ENCODE measurements around the gene EDDM3A. TPM values are rescaled to one million over a fixed set of nuclear protein-coding genes. Genes with fewer than 3 reads are reported as not detected.

The EDDM3A gene
- total RNA-seq, 3 donors from 2014 or later: not detected

DNA sequence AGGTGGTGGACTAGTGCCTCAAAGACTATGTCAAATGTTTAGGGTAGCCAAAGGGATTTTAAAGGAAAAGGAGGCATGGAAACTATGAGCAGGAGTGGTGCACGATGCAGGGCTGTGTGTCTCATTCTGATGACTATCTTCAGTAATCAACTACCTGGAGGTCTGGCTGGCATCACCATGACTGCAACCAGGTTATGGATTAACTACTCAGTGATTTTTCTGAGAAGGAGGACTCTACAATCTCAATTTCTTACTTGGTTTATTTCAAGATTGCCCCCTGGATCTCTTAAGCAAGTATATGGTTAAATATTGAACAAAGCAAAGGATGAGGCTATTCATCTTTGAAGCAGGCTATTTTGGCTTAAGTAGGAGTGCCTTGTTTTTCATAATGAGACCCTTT lies 19.2 kb upstream of the EDDM3A start:
- intact Hi-C loops (cut with DNase I, micrococcal nuclease): no loop called here
- Histone ChIP-seq H3K4me3 (no peak overlapping the region), H3K36me3 (ENCODE audit: low read depth) (no peaks in the 10 kb centered on the region), H3K9me3 (no peaks in the 10 kb centered on the region), H3K4me1 (ENCODE audit: low read depth) (no peaks in the 10 kb centered on the region)
- DNase-seq (no peak), ATAC-seq (no peak)
- TF ChIP-seq CTCF (IDR thresholded peaks at IDR 0.05): no peak

DNA sequence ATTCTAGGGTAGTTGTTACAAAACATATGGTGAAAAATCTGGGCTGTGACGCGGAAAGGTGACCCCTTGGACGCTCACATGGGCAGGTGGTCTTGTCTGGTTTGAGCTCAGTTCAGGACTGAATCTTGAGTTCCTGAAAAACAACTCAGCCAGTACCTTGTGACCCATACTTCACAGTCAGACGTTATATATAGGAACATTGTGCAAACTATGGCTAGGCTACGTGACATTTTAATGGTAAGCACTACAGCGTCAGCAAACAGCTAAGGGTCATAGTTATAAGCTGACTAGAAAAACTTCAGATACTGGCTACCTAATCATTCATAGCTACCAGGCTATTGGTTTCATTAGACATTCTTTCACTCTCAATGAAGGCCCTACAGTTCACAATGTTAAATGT lies 14.8 kb upstream of the EDDM3A start:
- TF ChIP-seq CTCF (IDR thresholded peaks at IDR 0.05): no peak
- Histone ChIP-seq H3K4me3 (no peak overlapping the region), H3K9me3 (no peaks in the 10 kb centered on the region), H3K4me1 (ENCODE audit: low read depth) (no peaks in the 10 kb centered on the region), H3K36me3 (ENCODE audit: low read depth) (no peaks in the 10 kb centered on the region)
- ATAC-seq (no peak), DNase-seq (no peak)
- intact Hi-C loops (cut with DNase I, micrococcal nuclease): no loop called here

GRCh38 chr14:20732477-20732876 lies 13.2 kb upstream of the EDDM3A start:
- intact Hi-C loops (cut with DNase I, micrococcal nuclease): no loop called here
- H3K36me3 ChIP-seq (ENCODE audit: low read depth): no peaks in the 10 kb centered on the region
- ATAC-seq: no peak
- H3K4me3 ChIP-seq: no peak overlapping the region
- H3K9me3 ChIP-seq: no peaks in the 10 kb centered on the region
- DNase-seq: no peak
- TF ChIP-seq CTCF (IDR thresholded peaks at IDR 0.05): no peak
- no peaks in the 10 kb centered on the region for H3K4me1 ChIP-seq (ENCODE audit: low read depth)

DNA sequence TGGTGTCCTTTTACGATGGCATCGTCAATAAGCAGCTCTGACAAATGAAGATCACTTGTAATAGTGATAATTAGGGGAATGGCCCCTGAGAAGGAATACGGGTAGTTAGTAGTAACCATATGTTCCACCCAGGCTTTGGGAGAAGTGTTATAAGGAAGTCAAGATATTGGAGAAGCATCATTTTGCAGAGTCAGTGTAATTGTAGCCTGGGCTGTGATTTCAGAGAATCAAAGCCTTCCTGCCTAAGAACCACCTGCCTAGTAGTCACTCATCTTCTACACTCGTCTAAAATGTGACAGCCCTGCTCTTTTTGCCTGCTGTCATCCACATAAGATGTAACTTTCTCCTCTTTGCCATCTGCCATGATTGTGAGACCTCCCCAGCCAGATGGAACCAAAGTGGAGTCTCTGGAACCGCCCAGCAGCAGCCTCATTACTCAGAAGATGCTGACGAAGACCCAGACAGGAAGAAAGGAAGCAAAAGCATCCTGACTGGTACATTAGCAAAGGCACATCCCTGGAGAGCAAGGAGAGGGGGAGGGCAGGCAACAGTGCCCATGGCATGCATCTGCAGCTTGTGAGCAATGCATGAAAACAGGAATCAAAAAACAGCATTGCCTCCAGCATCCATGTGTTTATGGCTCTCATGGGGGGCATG lies 12.6 kb upstream of the EDDM3A start:
- peak; percentile 39 for ATAC-seq
- TF ChIP-seq CTCF (IDR thresholded peaks at IDR 0.05): no peak

DNA sequence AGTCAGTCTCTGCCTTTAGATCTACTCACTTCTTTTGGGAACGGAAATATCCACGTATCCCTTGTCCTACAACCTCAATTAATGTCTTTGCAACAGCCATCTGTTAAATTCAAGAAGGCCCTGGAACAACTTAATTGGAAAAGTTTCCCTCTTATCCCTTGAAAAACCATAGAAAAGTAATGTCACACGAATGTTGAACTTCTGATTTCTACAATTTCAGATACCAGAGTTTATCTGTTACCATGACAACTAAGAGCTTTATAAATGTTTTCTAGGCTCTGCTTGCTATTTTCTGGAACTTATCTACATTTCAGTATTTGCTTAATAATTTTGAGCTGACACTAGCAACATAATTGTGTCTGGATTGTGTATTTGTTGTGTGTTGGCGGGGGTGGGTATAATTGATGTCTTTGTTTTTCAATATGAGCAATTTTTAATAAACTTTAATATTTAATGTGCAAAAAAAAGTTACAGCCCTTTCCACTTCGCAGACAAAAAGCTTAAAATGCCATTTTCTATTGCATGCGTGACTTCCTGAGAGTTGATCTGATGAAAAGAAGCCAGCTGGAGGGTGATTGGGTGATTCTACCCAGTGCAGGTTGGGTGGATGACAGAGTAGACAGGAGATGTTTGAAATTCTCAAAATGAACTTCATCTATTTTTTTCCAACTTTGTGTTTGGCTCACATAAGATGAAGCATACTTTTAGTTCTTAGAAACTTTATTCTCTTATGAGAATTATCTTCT lies 11.8 kb upstream of the EDDM3A start:
- TF ChIP-seq CTCF (IDR thresholded peaks at IDR 0.05): no peak
- H3K36me3 ChIP-seq (ENCODE audit: low read depth): no peaks in the 10 kb centered on the region
- no peaks in the 10 kb centered on the region for H3K9me3 ChIP-seq
- intact Hi-C loops (cut with DNase I, micrococcal nuclease): no loop called here
- DNase-seq (no peak), ATAC-seq (no peak)
- H3K4me3 ChIP-seq: no peak overlapping the region
- no peaks in the 10 kb centered on the region for H3K4me1 ChIP-seq (ENCODE audit: low read depth)

More for the DNA sequence above, 12.6 kb upstream of the EDDM3A start:
- Histone ChIP-seq H3K36me3 (ENCODE audit: low read depth) (no peaks in the 10 kb centered on the region), H3K9me3 (no peaks in the 10 kb centered on the region), H3K4me1 (ENCODE audit: low read depth) (no peaks in the 10 kb centered on the region), H3K4me3 (no peak overlapping the region)
- intact Hi-C loops (cut with DNase I, micrococcal nuclease): no loop called here
- no peak for DNase-seq

Data from mucosa of descending colon (tissue), 3 donors.